ENCODE data around the gene FNDC1. TPM values are rescaled to one million over a fixed set of nuclear protein-coding genes. Genes with fewer than 3 reads are reported as not detected.

The FNDC1 gene
- total RNA-seq, 2 donors from 2014 or later = 4.1 to 5.3 TPM

DNA sequence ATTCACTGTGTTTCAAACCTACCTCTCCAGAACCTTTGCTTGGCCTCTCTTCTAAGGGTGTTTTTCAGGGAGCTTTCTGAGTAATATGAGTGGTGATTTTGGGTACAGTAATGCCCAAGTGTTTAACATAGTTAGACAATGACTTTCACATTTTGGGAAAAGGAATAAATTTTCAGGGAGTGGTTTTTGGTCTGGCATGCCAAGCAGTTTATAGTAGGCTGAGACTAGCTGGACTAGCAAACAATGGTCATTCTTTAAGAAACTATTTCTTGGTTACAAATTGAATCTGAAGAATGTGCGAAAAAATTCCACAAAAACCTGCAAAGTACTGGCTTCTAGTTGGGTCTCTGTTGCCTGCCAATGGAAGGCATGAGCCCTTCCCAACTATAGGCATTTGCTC, 15.4 kb downstream of the FNDC1 start:
- Histone ChIP-seq H3K4me3 (no peak overlapping the region), H3K27ac (no peak overlapping the region), H3K9me3 (no peaks in the 10 kb centered on the region), H3K4me1 (ENCODE audit: control insufficient read depth in 1 of 2, low read depth in 2 of 2) (peaks cover 0 to 3% of the 10 kb centered on the region in 2 donors), H3K27me3 (replicated peaks; ENCODE audit: insufficient read depth) (no peaks in the 10 kb centered on the region), H3K36me3 (no peaks in the 10 kb centered on the region)
- ATAC-seq (ENCODE audit: insufficient number of reproducible peaks, low FRiP score, low read depth) (no peak), DNase-seq (ENCODE audit: low spot score) (no peak)
- TF ChIP-seq, protein P1, sequence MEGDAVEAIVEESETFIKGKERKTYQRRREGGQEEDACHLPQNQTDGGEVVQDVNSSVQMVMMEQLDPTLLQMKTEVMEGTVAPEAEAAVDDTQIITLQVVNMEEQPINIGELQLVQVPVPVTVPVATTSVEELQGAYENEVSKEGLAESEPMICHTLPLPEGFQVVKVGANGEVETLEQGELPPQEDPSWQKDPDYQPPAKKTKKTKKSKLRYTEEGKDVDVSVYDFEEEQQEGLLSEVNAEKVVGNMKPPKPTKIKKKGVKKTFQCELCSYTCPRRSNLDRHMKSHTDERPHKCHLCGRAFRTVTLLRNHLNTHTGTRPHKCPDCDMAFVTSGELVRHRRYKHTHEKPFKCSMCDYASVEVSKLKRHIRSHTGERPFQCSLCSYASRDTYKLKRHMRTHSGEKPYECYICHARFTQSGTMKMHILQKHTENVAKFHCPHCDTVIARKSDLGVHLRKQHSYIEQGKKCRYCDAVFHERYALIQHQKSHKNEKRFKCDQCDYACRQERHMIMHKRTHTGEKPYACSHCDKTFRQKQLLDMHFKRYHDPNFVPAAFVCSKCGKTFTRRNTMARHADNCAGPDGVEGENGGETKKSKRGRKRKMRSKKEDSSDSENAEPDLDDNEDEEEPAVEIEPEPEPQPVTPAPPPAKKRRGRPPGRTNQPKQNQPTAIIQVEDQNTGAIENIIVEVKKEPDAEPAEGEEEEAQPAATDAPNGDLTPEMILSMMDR (IDR thresholded peaks at IDR 0.05) = no peak

DNA sequence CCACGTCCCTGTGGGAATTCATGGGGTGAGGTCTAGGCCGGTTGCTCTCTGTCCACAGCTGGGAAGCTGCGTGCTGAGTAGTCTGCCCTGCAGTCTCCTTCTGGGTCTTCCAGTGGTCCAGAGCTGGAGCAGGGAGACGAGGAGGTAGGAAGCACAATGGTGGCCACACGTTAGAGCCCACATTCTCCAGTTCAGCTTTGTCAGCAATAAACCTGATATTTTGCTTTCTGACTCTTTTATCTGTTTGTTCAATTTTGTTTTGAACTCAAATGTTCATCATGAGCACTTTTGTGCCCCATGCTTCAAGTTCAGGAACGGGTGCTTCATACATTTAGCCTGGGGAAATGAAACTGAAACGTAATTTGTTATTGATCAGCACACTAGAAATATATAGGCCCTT, 21.3 kb downstream of the FNDC1 start:
- no peaks in the 10 kb centered on the region for H3K36me3 ChIP-seq
- H3K4me3 ChIP-seq = no peak overlapping the region
- no peaks in the 10 kb centered on the region for H3K9me3 ChIP-seq
- no peaks in the 10 kb centered on the region for H3K27me3 ChIP-seq (replicated peaks; ENCODE audit: insufficient read depth)
- TF ChIP-seq, protein P1 (IDR thresholded peaks at IDR 0.05) = no peak
- DNase-seq (ENCODE audit: low spot score) = no peak
- ATAC-seq (ENCODE audit: insufficient number of reproducible peaks, low FRiP score, low read depth) = no peak
- H3K4me1 ChIP-seq (ENCODE audit: control insufficient read depth in 1 of 2, low read depth in 2 of 2) = peaks cover 0 to 3% of the 10 kb centered on the region in 2 donors
- H3K27ac ChIP-seq = no peak overlapping the region

DNA sequence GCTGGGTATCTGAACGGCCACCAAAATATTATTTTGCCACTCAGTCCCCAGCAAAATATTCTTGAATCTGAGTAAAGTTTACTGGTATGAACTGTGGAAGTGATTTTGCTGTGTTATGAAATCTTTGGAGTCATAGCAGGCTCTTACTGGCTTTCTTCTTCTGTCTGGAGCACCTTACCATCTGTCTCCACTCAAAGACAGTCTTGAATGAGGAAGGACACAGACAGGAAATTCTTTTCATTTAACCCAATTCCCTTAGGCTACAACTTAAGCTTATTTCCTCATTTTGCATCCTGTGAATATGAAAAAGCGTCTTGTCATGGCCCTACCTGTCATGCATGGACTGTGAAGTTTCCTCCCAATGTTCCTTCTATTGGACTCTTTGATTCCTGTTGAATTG, 24.7 kb downstream of the FNDC1 start:
- DNase-seq (ENCODE audit: low spot score) (no peak), ATAC-seq (ENCODE audit: insufficient number of reproducible peaks, low FRiP score, low read depth) (no peak)
- Histone ChIP-seq H3K4me1 (ENCODE audit: control insufficient read depth in 1 of 2, low read depth in 2 of 2) (no peaks in the 10 kb centered on the region), H3K27ac (no peak overlapping the region), H3K27me3 (replicated peaks; ENCODE audit: insufficient read depth) (no peaks in the 10 kb centered on the region), H3K36me3 (no peaks in the 10 kb centered on the region), H3K9me3 (no peaks in the 10 kb centered on the region), H3K4me3 (no peak overlapping the region)
- TF ChIP-seq, protein P1 (IDR thresholded peaks at IDR 0.05) = no peak

DNA sequence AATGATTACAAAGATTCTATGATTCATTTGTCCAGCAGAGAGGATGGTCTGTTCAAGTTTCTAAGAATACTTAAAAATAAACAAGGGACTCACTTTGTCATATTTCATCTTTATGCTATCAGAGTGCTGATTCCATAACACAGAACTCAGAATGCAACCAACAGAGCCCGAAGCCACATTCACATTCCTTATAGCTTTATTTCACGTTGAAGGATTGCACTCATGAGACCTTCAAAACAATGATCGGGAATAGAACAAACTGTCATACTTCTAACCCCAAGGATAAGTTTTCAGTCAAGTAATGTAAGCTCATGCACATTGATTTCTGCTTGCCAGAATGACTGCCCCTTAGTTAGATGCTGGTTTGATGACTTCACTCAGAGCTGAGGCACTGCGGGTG, 25.2 kb downstream of the FNDC1 start:
- TF ChIP-seq, protein P1 (IDR thresholded peaks at IDR 0.05) = no peak
- no peak overlapping the region for H3K27ac ChIP-seq
- no peaks in the 10 kb centered on the region for H3K27me3 ChIP-seq (replicated peaks; ENCODE audit: insufficient read depth)
- no peaks in the 10 kb centered on the region for H3K36me3 ChIP-seq
- no peaks in the 10 kb centered on the region for H3K9me3 ChIP-seq
- no peak overlapping the region for H3K4me3 ChIP-seq
- ATAC-seq (ENCODE audit: insufficient number of reproducible peaks, low FRiP score, low read depth) (no peak), DNase-seq (ENCODE audit: low spot score) (no peak)
- no peaks in the 10 kb centered on the region for H3K4me1 ChIP-seq (ENCODE audit: control insufficient read depth in 1 of 2, low read depth in 2 of 2)

DNA sequence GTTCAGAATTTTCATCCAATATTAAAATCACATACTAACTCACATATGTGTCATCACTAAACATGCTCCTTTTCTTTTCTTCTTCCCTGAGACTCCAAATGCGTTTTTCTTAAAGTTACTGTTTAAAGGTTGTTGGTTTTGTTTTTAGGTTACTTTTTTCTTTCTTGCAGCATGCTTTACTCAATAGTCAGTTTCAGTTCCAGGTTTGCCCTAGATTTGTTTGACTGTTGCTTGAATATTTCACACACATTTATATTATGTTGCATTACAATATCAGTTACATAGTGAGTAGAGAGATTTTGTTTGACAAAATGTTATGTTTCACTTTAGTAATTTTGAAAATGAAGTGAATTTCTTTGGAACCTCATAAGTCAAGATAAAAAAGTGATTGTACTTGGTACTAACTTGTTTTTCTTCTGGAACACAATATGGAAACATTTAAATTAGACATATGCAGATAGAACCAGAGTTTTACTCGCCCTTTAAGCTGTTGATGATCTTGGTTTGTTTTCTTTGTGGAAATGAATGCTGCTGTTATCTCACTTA, 27.3 kb downstream of the FNDC1 start:
- H3K27ac ChIP-seq = no peak overlapping the region
- no peak overlapping the region for H3K4me3 ChIP-seq
- no peaks in the 10 kb centered on the region for H3K36me3 ChIP-seq
- no peak for DNase-seq (ENCODE audit: low spot score)
- ATAC-seq (ENCODE audit: insufficient number of reproducible peaks, low FRiP score, low read depth) = no peak
- no peaks in the 10 kb centered on the region for H3K4me1 ChIP-seq (ENCODE audit: control insufficient read depth in 1 of 2, low read depth in 2 of 2)
- H3K9me3 ChIP-seq = no peaks in the 10 kb centered on the region
- H3K27me3 ChIP-seq (replicated peaks; ENCODE audit: insufficient read depth) = no peaks in the 10 kb centered on the region
- TF ChIP-seq, protein P1 (IDR thresholded peaks at IDR 0.05) = no peak

Data from thoracic aorta (tissue), 2 donors.